K562 (cell line): ENCODE measurements around the gene NFAM1. TPM values are rescaled to one million over a fixed set of nuclear protein-coding genes. Genes with fewer than 3 reads are reported as not detected.

Source experiments
- AFF4 ChIP-seq: sonication (generic); formaldehyde crosslinking; IDR thresholded peaks from 2 replicates; pipeline ENCODE4 v1.8.0; 2023; ENCODE audit warnings: mild to moderate bottlenecking, missing genetic modification reagents
- ARID3A ChIP-seq: IDR thresholded peaks from 2 replicates; pipeline ENCODE4 v1.6.1; 2012; ENCODE audit warnings: low read depth, low read length, improper control_type of control experiment, borderline replicate concordance
- DPF2 ChIP-seq: fragments of 450-650 bp; IDR thresholded peaks from 2 replicates; pipeline ENCODE4 v1.6.1; 2016
- GATA2 ChIP-seq: sonication (generic); formaldehyde crosslinking; IDR thresholded peaks from 2 replicates; pipeline ENCODE4 v1.4.0; 2020; ENCODE audit warnings: mild to moderate bottlenecking, missing genetic modification reagents
- HDGF ChIP-seq: fragments of 450-650 bp; IDR thresholded peaks from 2 replicates; pipeline ENCODE4 v1.6.1; 2016
- HMG20B ChIP-seq: fragments of 250-450 bp; sonication (Bioruptor Pico); IDR thresholded peaks from 2 replicates; pipeline ENCODE4 v1.5.0; 2021; ENCODE audit warnings: mild to moderate bottlenecking
- HNRNPK ChIP-seq: fragments of 200-400 bp; formaldehyde crosslinking; IDR thresholded peaks from one replicate; pipeline ENCODE4 v1.6.1; 2018; ENCODE audit warnings: mild to moderate bottlenecking, low read depth, low read length; ENCODE audit not compliant: poor library complexity, severe bottlenecking
- L3MBTL2 ChIP-seq: fragments of 450-650 bp; IDR thresholded peaks from 2 replicates; pipeline ENCODE4 v1.6.1; 2016; ENCODE audit warnings: mild to moderate bottlenecking, moderate library complexity
- MAX ChIP-seq: sonication (generic); formaldehyde crosslinking; IDR thresholded peaks from 2 replicates; pipeline ENCODE4 v1.9.0; 2022; ENCODE audit warnings: mild to moderate bottlenecking, missing genetic modification reagents
- MCM3 ChIP-seq: fragments of 450-650 bp; IDR thresholded peaks from 2 replicates; pipeline ENCODE4 v1.6.1; 2016
- MXD1 ChIP-seq: fragments of 250-450 bp; sonication (Bioruptor Pico); IDR thresholded peaks from 2 replicates; pipeline ENCODE4 v1.8.0; 2021; ENCODE audit warnings: borderline replicate concordance, mild to moderate bottlenecking, moderate library complexity; ENCODE audit not compliant: poor library complexity, severe bottlenecking
- RB1 ChIP-seq: fragments of 450-650 bp; IDR thresholded peaks from 2 replicates; pipeline ENCODE4 v1.6.1; 2017; ENCODE audit warnings: low read depth, mild to moderate bottlenecking
- RBM15 ChIP-seq: fragments of 200-400 bp; formaldehyde crosslinking; IDR thresholded peaks from 2 replicates; pipeline ENCODE4 v1.6.1; 2018; ENCODE audit warnings: mild to moderate bottlenecking, low read length, moderate library complexity; ENCODE audit not compliant: insufficient read depth
- RFX1 ChIP-seq: fragments of 450-650 bp; IDR thresholded peaks from 2 replicates; pipeline ENCODE4 v1.6.1; 2016; ENCODE audit warnings: mild to moderate bottlenecking, moderate library complexity
- ZBTB9 ChIP-seq: fragments of 450-650 bp; formaldehyde crosslinking; IDR thresholded peaks from 2 replicates; pipeline ENCODE4 v1.4.0; 2020; ENCODE audit warnings: mild to moderate bottlenecking, moderate library complexity
- ZC3H4 ChIP-seq: sonication (generic); formaldehyde crosslinking; IDR thresholded peaks from 2 replicates; pipeline ENCODE4 v1.9.0; 2021; ENCODE audit warnings: missing genetic modification reagents, borderline replicate concordance
- ZEB2 ChIP-seq: fragments of 450-650 bp; IDR thresholded peaks from 2 replicates; pipeline ENCODE4 v1.6.1; 2016
- ZNF121 ChIP-seq: sonication (generic); formaldehyde crosslinking; conservative IDR thresholded peaks from 2 replicates; pipeline ENCODE4 v1.8.0; 2022; ENCODE audit warnings: missing genetic modification reagents
- ZNF143 ChIP-seq: sonication (generic); formaldehyde crosslinking; IDR thresholded peaks from 2 replicates; pipeline ENCODE4 v1.9.0; 2022; ENCODE audit warnings: mild to moderate bottlenecking, missing genetic modification reagents
- ZNF668 ChIP-seq: fragments of 250-450 bp; sonication (Bioruptor Pico); IDR thresholded peaks from 2 replicates; pipeline ENCODE4 v1.8.0; 2022; ENCODE audit warnings: mild to moderate bottlenecking, inconsistent platforms
- ZNF75A ChIP-seq: fragments of 450-650 bp; formaldehyde crosslinking; IDR thresholded peaks from 2 replicates; pipeline ENCODE4 v1.4.0; 2020; ENCODE audit warnings: mild to moderate bottlenecking
- ZNF778 ChIP-seq: fragments of 450-650 bp; formaldehyde crosslinking; IDR thresholded peaks from 2 replicates; pipeline ENCODE4 v1.4.0; 2020; ENCODE audit warnings: mild to moderate bottlenecking, moderate library complexity
- polyA plus RNA-seq, 8 experiments: library from polyadenylated mRNA; depleted of rRNA in 4 of 8; stranded (reverse) in 5 of 8; unstranded in 3 of 8; fragments of >200 nt; fragmentation: Nextera tagmentation in 2 of 8; fragmentation: Illumina TruSeq in 1 of 8; extraction: Ambion mirVana in 2 of 8; extraction: Trizol in 1 of 8; gene quantifications; 2 replicates each; pipeline versions ENCODE4 v1.2.1 to v1.2.3, GENCODE V29; 2011 to 2014; ENCODE audit warnings: inconsistent platforms in 1 of 8, missing spikeins in 1 of 8
- total RNA-seq, 7 experiments: library from RNA; depleted of rRNA in 6 of 7; stranded (reverse); fragments of >200 nt in 6 of 7; fragmentation: Illumina TruSeq in 2 of 7; extraction: Trizol in 2 of 7; gene quantifications; 2 replicates each; pipeline versions ENCODE4 v1.2.1 to v1.2.3, GENCODE V29; 2011 to 2021; ENCODE audit warnings: low replicate concordance in 1 of 7

The NFAM1 gene
- total and polyA plus RNA-seq, 9 of the 15 experiments (the other 6 are each of a cell fraction or from before 2014, with no cell fraction given) = 0.01 to 0.18 (median 0.03) TPM; not detected in 5

GRCh38 chr22:42444077-42444904, 12.1 kb upstream of the NFAM1 start (continued):
- TF ChIP-seq AFF4 = no peak
- peak; percentile 60; the same call in 1 of the 2 replicates for TF ChIP-seq ZBTB9
- TF ChIP-seq GATA2 (CRISPR knock-in tag) = no peak
- TF ChIP-seq ZEB2 = no peak
- TF ChIP-seq MAX (CRISPR knock-in tag) = peak; percentile 58; the same call in 1 of the 2 replicates
- no peak for TF ChIP-seq HNRNPK
- TF ChIP-seq L3MBTL2 = peak; percentile 28
- no peak for TF ChIP-seq ZC3H4
- TF ChIP-seq HMG20B (CRISPR knock-in tag) = no peak
- no peak for TF ChIP-seq MCM3
- no peak for TF ChIP-seq MXD1
- TF ChIP-seq ZNF121 (CRISPR knock-in tag) = no peak
- TF ChIP-seq HDGF = no peak
- TF ChIP-seq ZNF778 (CRISPR knock-in tag) = no peak
- TF ChIP-seq ARID3A = peak; percentile 48; the same call in 1 of the 2 replicates
- no peak for TF ChIP-seq ZNF75A (CRISPR knock-in tag)
- peak; percentile 79; the same call in 1 of the 2 replicates for TF ChIP-seq DPF2
- no peak for TF ChIP-seq RFX1
- no peak for TF ChIP-seq ZNF668 (CRISPR knock-in tag)
- TF ChIP-seq ZNF143 (CRISPR knock-in tag) = no peak
- no peak for TF ChIP-seq RBM15
- peak; percentile 51 for TF ChIP-seq RB1
